Upper lobe of left lung (tissue), 6 donors: ENCODE measurements around the gene DKK1. TPM values are rescaled to one million over a fixed set of nuclear protein-coding genes. Genes with fewer than 3 reads are reported as not detected.
A peak's percentile ranks its signal among the peaks of the same experiment; 100 is the strongest.

Experiments
- ATAC-seq, 2 donors: fragments of 200-7000 bp; cut with Tn5 transposase; one replicate each; pipeline ENCODE4 v1.9.1; 2022; ENCODE audit warnings: mild to moderate bottlenecking in 2 of 2, moderate library complexity in 2 of 2; ENCODE audit not compliant: low FRiP score in 2 of 2
- DNase-seq, 2 donors: peaks; one replicate each; pipeline ENCODE4 v3.0.0-alpha.2; 2019 to 2020
- H3K27ac ChIP-seq, 4 donors: fragments of 200-600 bp; sonication (generic); one replicate each; pipeline ENCODE4 v1.5.1; 2016 to 2019
- H3K27me3 ChIP-seq, 4 donors: fragments of 200-600 bp; sonication (generic); one replicate each; pipeline ENCODE4 v1.5.1; 2017 to 2019
- H3K36me3 ChIP-seq, 4 donors: fragments of 200-600 bp; sonication (generic); one replicate each; pipeline ENCODE4 v1.5.1; 2016 to 2019
- H3K4me1 ChIP-seq, 4 donors: fragments of 200-600 bp; sonication (generic); one replicate each; pipeline ENCODE4 v1.5.1; 2018 to 2019
- H3K4me3 ChIP-seq, 4 donors: fragments of 200-600 bp; sonication (generic); one replicate each; pipeline ENCODE4 v1.5.1; 2017 to 2019; ENCODE audit warnings: mild to moderate bottlenecking in 2 of 4, moderate library complexity in 1 of 4
- H3K9me3 ChIP-seq, 4 donors: fragments of 200-600 bp; sonication (generic); one replicate each; pipeline ENCODE4 v1.5.1; 2018 to 2019
- EP300 ChIP-seq, 4 donors: sonication (generic); formaldehyde crosslinking; IDR thresholded peaks; one replicate each; pipeline ENCODE4 v1.5.1; 2017; ENCODE audit warnings: antibody characterized with exemption in 4 of 4, control low read depth in 2 of 4
- POLR2A ChIP-seq, 4 donors: fragments of 450-650 bp; IDR thresholded peaks; one replicate each; pipeline ENCODE4 v1.5.1; 2016 to 2017; ENCODE audit warnings: antibody characterized with exemption in 4 of 4, mild to moderate bottlenecking in 2 of 4
- POLR2AphosphoS5 ChIP-seq, 2 donors: sonication (generic); formaldehyde crosslinking; IDR thresholded peaks; one replicate each; pipeline ENCODE4 v1.5.1; 2017; ENCODE audit warnings: antibody characterized with exemption in 2 of 2
- WGBS, 2 donors: methylation state at CpG; one replicate each; pipeline ENCODE4 v1.1.5; 2017 to 2018; 5-methylcytosine and 5-hydroxymethylcytosine counted together
- total RNA-seq, 6 donors: library from RNA; depleted of rRNA in 4 of 6; stranded (reverse); fragments of >200 nt in 4 of 6; gene quantifications; one replicate each; pipeline versions ENCODE4 v1.1.0 to v1.2.1, GENCODE V29; 2016 to 2021
- TF ChIP-seq, protein P1 (sequence below), 6 experiments: fragments of 450-650 bp in 4 of 6; fragments of 200-600 bp in 2 of 6; sonication (generic) in 2 of 6; IDR thresholded peaks; one replicate each; pipeline ENCODE4 v1.5.1; 2016 to 2019; ENCODE audit warnings: antibody characterized with exemption in 6 of 6
- donor health status: DM: no; HTN: no; CAD: no; lungs with moderate emphysema.
- donor health status: DM: no; HTN: yes; CAD: no; lungs with severe emphysema.

Gene DKK1
- total RNA-seq, 6 donors from 2014 or later: 3.1 to 11.7 (median 6.4) TPM; not detected in 2

DNA sequence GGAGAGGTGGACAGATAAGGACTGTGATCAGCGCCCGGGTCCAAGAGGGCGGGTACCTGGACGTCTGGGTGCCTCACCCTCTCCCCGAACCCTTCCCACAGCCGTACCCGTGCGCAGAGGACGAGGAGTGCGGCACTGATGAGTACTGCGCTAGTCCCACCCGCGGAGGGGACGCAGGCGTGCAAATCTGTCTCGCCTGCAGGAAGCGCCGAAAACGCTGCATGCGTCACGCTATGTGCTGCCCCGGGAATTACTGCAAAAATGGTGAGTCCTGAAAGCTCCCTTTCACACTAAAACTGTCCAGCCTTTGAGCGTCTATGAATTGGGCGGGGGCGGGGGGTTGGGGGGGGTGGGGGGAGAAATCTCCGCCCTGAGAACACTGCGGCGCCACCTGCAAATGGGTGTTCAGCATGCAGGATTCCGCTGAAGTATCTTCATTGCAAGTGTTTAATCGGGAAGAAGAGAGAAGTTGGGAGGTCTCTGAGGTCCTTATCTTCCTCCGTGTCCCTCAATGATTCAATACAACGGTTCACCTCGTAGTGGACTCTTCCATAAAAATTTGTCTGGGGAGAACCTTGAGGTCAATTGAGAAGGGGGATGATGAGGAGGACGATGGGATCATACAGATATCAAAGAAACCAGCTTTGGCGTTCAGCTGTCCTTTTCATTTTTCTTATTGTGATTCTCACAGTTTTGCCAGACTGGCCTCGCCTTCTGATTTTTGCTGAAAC is 906 bp downstream of the DKK1 start:
- peaks cover 0 to 11% (median 8%) of the 10 kb centered on the region in 4 donors for H3K27me3 ChIP-seq
- DNase-seq (peak in 1 of 2 donors; percentile 50), ATAC-seq (peak; percentile 23 to 68)
- no peak for TF ChIP-seq POLR2A (IDR thresholded peaks at IDR 0.05)
- TF ChIP-seq, protein P1, sequence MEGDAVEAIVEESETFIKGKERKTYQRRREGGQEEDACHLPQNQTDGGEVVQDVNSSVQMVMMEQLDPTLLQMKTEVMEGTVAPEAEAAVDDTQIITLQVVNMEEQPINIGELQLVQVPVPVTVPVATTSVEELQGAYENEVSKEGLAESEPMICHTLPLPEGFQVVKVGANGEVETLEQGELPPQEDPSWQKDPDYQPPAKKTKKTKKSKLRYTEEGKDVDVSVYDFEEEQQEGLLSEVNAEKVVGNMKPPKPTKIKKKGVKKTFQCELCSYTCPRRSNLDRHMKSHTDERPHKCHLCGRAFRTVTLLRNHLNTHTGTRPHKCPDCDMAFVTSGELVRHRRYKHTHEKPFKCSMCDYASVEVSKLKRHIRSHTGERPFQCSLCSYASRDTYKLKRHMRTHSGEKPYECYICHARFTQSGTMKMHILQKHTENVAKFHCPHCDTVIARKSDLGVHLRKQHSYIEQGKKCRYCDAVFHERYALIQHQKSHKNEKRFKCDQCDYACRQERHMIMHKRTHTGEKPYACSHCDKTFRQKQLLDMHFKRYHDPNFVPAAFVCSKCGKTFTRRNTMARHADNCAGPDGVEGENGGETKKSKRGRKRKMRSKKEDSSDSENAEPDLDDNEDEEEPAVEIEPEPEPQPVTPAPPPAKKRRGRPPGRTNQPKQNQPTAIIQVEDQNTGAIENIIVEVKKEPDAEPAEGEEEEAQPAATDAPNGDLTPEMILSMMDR (IDR thresholded peaks at IDR 0.05): no peak
- TF ChIP-seq POLR2AphosphoS5 (IDR thresholded peaks at IDR 0.05): no peak
- no peak for TF ChIP-seq EP300 (IDR thresholded peaks at IDR 0.05)
- no peak overlapping the region for H3K27ac ChIP-seq
- 13 to 49% methylated on average over 7 to 27 of the region's 36 CpGs for WGBS, 2 donors
- H3K9me3 ChIP-seq: no peaks in the 10 kb centered on the region
- H3K4me1 ChIP-seq: peaks cover 11 to 23% (median 16%) of the 10 kb centered on the region in 4 donors
- no peaks in the 10 kb centered on the region for H3K36me3 ChIP-seq
- H3K4me3 ChIP-seq: peak overlapping the region; percentile 8 to 54 (median 46)

DNA sequence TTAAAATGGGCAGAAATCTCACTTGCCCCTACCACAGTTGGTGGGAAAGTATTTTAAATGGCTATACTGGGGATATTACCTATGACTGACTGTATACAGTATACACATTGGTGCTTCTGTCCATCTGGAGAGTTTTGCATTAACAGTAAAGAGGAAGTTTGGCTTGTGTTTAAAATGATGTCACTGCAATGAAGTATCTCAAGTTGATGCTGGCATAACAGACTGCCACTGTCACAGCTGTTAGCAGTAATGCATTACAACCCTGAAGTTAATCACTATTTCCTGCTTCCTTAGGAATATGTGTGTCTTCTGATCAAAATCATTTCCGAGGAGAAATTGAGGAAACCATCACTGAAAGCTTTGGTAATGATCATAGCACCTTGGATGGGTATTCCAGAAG is 1.9 kb downstream of the DKK1 start:
- no peak overlapping the region for H3K4me3 ChIP-seq

GRCh38 chr10:52316500-52316899 is 2.4 kb downstream of the DKK1 start:
- no peak for DNase-seq
- Histone ChIP-seq H3K4me1 (peaks cover 11 to 23% (median 16%) of the 10 kb centered on the region in 4 donors), H3K27me3 (peaks cover 0 to 11% (median 8%) of the 10 kb centered on the region in 4 donors), H3K9me3 (no peaks in the 10 kb centered on the region), H3K27ac (no peak overlapping the region), H3K36me3 (no peaks in the 10 kb centered on the region), H3K4me3 (no peak overlapping the region)
- ATAC-seq: no peak
- TF ChIP-seq EP300 (IDR thresholded peaks at IDR 0.05): no peak
- TF ChIP-seq POLR2A (IDR thresholded peaks at IDR 0.05): no peak
- TF ChIP-seq POLR2AphosphoS5 (IDR thresholded peaks at IDR 0.05): no peak
- TF ChIP-seq, protein P1 (IDR thresholded peaks at IDR 0.05): no peak
- 78 to 84% methylated on average over 4 of the region's 4 CpGs for WGBS, 2 donors

More for the DNA sequence above, 1.9 kb downstream of the DKK1 start:
- peaks cover 0 to 11% (median 8%) of the 10 kb centered on the region in 4 donors for H3K27me3 ChIP-seq
- no peaks in the 10 kb centered on the region for H3K9me3 ChIP-seq
- DNase-seq: no peak
- TF ChIP-seq EP300 (IDR thresholded peaks at IDR 0.05) (no peak), POLR2A (IDR thresholded peaks at IDR 0.05) (no peak), POLR2AphosphoS5 (IDR thresholded peaks at IDR 0.05) (no peak)
- TF ChIP-seq, protein P1 (IDR thresholded peaks at IDR 0.05): no peak
- WGBS, 2 donors: 44 to 62% methylated on average over 1 of the region's 1 CpG
- H3K4me1 ChIP-seq: peaks cover 11 to 23% (median 16%) of the 10 kb centered on the region in 4 donors
- H3K36me3 ChIP-seq: no peaks in the 10 kb centered on the region
- H3K27ac ChIP-seq: no peak overlapping the region
- no peak for ATAC-seq

GRCh38 chr10:52318136-52318701 is 4.1 kb downstream of the DKK1 start:
- Histone ChIP-seq H3K4me1 (peaks cover 8 to 19% (median 13%) of the 10 kb centered on the region in 4 donors), H3K9me3 (no peaks in the 10 kb centered on the region), H3K36me3 (no peaks in the 10 kb centered on the region), H3K27me3 (peaks cover 0 to 11% (median 4%) of the 10 kb centered on the region in 4 donors), H3K4me3 (no peak overlapping the region), H3K27ac (no peak overlapping the region)
- DNase-seq (no peak), ATAC-seq (no peak)
- TF ChIP-seq POLR2AphosphoS5 (IDR thresholded peaks at IDR 0.05) (no peak), EP300 (IDR thresholded peaks at IDR 0.05) (no peak), POLR2A (IDR thresholded peaks at IDR 0.05) (no peak)
- TF ChIP-seq, protein P1 (IDR thresholded peaks at IDR 0.05): no peak
- WGBS, 2 donors: 70 to 75% methylated on average over 5 of the region's 5 CpGs
